Cardiac muscle cell (in vitro differentiated cells and primary cell): Measurements from ENCODE around the gene MAJIN. TPM values are rescaled to one million over a fixed set of nuclear protein-coding genes. Genes with fewer than 3 reads are reported as not detected.
"Not testable (repeated sequence)": the region's sequence is repeated elsewhere in the genome, so short reads cannot be mapped to it uniquely, and the experiment has no call there.

ENCODE experiments used
- DNase-seq, 2 donors: peaks; one replicate each; pipeline versions ENCODE4 v3.0.0 to v3.0.0-alpha.2; 2010 to 2017; ENCODE audit warnings: low read depth in 1 of 2, low spot score in 1 of 2
- H3K27ac ChIP-seq: fragments of 200-600 bp; sonication (generic); 2 replicates; pipeline ENCODE4 v1.5.1; 2016
- H3K27me3 ChIP-seq: fragments of 200-600 bp; sonication (generic); 2 replicates; pipeline ENCODE4 v1.6.0; 2016; ENCODE audit warnings: control low read depth
- H3K36me3 ChIP-seq: fragments of 200-600 bp; sonication (generic); 2 replicates; pipeline ENCODE4 v1.5.1; 2016; ENCODE audit warnings: control low read depth
- H3K4me1 ChIP-seq: fragments of 200-600 bp; sonication (generic); 2 replicates; pipeline ENCODE4 v1.8.1; 2017; ENCODE audit warnings: low read depth, mild to moderate bottlenecking, mixed run types
- H3K4me3 ChIP-seq: fragments of 200-600 bp; sonication (generic); 2 replicates; pipeline ENCODE4 v1.5.1; 2016; ENCODE audit warnings: mild to moderate bottlenecking
- H3K9me3 ChIP-seq: fragments of 200-600 bp; sonication (generic); 2 replicates; pipeline ENCODE4 v1.5.1; 2017; ENCODE audit warnings: low read depth, mild to moderate bottlenecking, control low read depth
- CTCF ChIP-seq: IDR thresholded peaks from 2 replicates; pipeline ENCODE4 v1.5.1; 2012; ENCODE audit warnings: low read depth, mild to moderate bottlenecking, low read length
- polyA plus RNA-seq: library from polyadenylated mRNA; unstranded; fragments of >200 nt; fragmentation: Nextera tagmentation; extraction: Ambion mirVana; gene quantifications from 2 replicates; pipeline ENCODE4 v1.2.1, GENCODE V29; 2016
- total RNA-seq: library from RNA; depleted of rRNA; stranded (reverse); fragments of >200 nt; gene quantifications from 2 replicates; pipeline ENCODE4 v1.2.3, GENCODE V29; 2016

Gene MAJIN
- total and polyA plus RNA-seq, 2 experiments from 2014 or later, result 0.06 TPM; not detected in 1

- peaks cover 6% of the 10 kb centered on the region for H3K4me1 ChIP-seq
- no peak overlapping the region for H3K4me3 ChIP-seq
- DNase-seq, result no peak
- no peaks in the 10 kb centered on the region for H3K9me3 ChIP-seq
- TF ChIP-seq CTCF, result no peak
- H3K36me3 ChIP-seq, result no peaks in the 10 kb centered on the region
- H3K27me3 ChIP-seq, result no peaks in the 10 kb centered on the region
- H3K27ac ChIP-seq, result no peak overlapping the region
Measured at GRCh38 chr11:64989416-64989815, 17.5 kb upstream of the MAJIN start.

GRCh38 chr11:64987998-64988854 is 16.3 kb upstream of the MAJIN start:
- Histone ChIP-seq H3K27ac (no peak overlapping the region), H3K27me3 (no peaks in the 10 kb centered on the region), H3K4me3 (no peak overlapping the region), H3K36me3 (no peaks in the 10 kb centered on the region), H3K4me1 (peaks cover 6% of the 10 kb centered on the region), H3K9me3 (no peaks in the 10 kb centered on the region)
- TF ChIP-seq CTCF, result no peak
- DNase-seq, result no peak

DNA sequence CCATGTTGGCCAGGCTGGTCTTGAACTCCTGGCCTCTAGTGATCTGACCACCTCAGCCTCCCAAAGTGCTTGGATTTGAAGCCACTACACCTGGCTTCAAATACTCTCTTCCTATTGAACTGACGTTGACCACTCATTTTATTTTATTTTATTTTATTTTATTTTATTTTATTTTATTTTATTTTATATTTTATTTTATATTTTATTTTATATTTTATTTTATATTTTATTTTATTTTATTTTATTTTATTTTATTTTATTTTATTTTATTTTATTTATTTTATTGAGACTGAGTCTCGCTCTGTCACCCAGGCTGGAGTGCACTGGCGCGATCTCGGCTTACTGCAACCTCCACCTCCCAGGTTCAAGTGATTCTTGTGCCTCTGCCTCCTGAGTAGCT is 11.4 kb upstream of the MAJIN start:
- H3K36me3 ChIP-seq, H3K27me3 ChIP-seq, H3K4me3 ChIP-seq, H3K9me3 ChIP-seq, DNase-seq, H3K4me1 ChIP-seq, H3K27ac ChIP-seq: not testable (repeated sequence)

DNA sequence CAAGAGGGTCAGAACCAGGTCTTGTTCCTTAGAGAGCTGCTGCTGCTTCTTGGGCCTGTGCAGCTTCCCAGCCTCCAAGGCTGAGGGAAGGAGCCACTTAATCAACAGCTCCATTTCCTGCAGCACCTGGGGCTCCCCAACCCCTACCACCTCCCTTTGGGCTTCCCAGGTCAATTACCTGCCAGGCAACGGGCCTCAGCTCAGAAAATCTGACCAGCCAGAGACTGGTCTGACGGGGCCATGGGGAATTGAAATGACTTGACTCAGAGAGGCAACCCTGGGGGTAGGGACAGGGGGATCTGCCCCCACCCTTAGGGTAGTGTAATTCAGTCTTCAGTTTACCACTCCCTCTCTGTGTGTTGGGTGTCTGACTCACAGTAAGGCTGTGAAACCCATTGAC is 4.7 kb upstream of the MAJIN start:
- Histone ChIP-seq H3K9me3 (no peaks in the 10 kb centered on the region), H3K4me1 (no peaks in the 10 kb centered on the region), H3K27ac (no peak overlapping the region), H3K4me3 (no peak overlapping the region), H3K27me3 (no peaks in the 10 kb centered on the region), H3K36me3 (no peaks in the 10 kb centered on the region)
- TF ChIP-seq CTCF, result no peak
- no peak for DNase-seq

DNA sequence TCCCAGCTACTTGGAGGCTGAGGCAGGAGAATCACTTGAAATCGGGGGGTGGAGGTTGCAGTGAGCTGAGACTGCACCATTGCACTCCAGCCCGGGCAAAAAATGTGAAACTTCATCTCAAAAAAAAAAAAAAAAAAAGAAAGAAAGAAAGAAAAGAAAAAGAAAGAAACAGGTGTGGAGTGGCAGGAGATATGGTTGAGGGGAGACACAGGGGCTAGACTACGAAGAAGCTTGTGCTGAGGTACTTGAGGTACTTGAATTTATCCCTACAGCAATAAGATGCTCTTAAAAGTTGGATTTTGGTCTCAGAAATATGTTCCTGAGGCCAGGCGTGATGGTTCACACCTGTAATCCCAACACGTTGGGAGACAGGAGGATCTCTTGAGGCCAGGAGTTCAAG is 2.2 kb upstream of the MAJIN start:
- no peaks in the 10 kb centered on the region for H3K27me3 ChIP-seq
- no peaks in the 10 kb centered on the region for H3K36me3 ChIP-seq
- H3K4me1 ChIP-seq, result no peaks in the 10 kb centered on the region
- no peaks in the 10 kb centered on the region for H3K9me3 ChIP-seq
- DNase-seq, result no peak
- no peak overlapping the region for H3K27ac ChIP-seq
- no peak overlapping the region for H3K4me3 ChIP-seq
- no peak for TF ChIP-seq CTCF

DNA sequence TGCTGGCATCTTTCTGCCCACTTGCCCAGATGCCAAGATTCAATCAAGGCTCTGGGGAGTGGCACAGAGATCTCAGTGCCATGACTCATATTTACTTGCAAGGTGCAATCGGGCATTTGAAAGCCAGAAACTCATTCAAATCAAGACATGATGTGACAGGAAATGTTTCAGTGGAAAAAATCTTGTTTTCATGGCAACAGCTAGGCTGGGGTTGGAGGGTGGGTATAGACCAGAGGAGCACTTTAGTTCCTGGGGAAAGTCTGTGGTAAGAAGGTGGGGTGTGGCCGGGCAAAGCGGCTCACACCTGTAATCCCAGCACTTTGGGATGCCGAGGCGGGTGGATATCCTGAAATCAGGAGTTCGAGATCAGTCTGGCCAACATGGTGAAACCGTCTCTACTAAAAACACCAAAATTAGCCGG is 1.2 kb downstream of the MAJIN start:
- Histone ChIP-seq H3K27me3 (no peaks in the 10 kb centered on the region), H3K9me3 (no peaks in the 10 kb centered on the region), H3K4me1 (no peaks in the 10 kb centered on the region), H3K27ac (no peak overlapping the region), H3K36me3 (no peaks in the 10 kb centered on the region), H3K4me3 (no peak overlapping the region)
- no peak for TF ChIP-seq CTCF
- no peak for DNase-seq
